Germinal center (tissue), 1 donor: Measurements from ENCODE around the gene ABHD17B.

ENCODE experiments used
- DNase-seq: peaks from one replicate; pipeline ENCODE4 v3.0.0; 2012; ENCODE audit warnings: mixed read lengths, low spot score

The ABHD17B gene

GRCh38 chr9:71819115-71819739 is 91.8 kb downstream of the ABHD17B start:
- peak; percentile 42 for DNase-seq

GRCh38 chr9:71816916-71817451 is 94.0 kb downstream of the ABHD17B start:
- no peak for DNase-seq
